COLO668 (cell line): Measurements from ENCODE around the gene TAF3.

Experiments
- DNase-seq: peaks from one replicate; lab custom pipeline; 2025; ENCODE audit not compliant: unreplicated experiment; lab: John Stamatoyannopoulos, UW

TAF3 gene

DNA sequence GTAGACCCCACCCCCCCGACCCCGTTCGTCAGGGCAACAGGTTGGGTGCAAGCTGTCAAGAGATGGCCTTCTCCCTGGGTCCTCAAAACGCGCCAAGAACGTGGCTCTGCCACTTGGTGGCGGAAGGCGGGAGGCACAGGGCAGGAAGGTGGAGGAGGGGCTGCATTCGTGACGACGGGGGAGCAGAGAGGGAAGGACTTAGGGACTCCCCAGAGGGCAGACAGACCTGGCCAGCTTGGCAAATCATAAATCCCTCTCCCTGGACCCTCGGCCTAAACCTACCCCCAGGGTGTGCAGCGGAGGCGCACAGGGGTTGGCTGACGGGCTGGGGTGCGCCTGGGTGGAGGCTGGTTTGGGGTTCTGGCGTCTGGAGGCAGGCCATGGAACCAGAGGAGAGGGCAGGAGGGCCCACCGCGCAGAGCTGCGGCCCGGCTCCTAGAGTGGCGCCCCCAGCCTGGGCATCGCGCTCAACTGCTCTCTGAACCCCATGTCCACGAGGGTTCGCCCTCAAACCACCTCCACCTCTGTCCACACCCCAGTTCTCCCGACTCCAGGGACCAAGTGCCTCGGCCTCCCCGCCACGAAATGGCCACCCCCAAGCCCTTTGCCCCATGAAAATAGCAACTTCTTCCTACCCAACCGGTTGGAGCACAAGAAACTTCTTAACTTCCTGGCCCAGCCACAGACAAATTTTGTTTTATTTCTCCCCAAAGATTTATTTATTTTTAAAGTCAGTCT is 225.4 kb downstream of the TAF3 start:
- DNase-seq = no peak

DNA sequence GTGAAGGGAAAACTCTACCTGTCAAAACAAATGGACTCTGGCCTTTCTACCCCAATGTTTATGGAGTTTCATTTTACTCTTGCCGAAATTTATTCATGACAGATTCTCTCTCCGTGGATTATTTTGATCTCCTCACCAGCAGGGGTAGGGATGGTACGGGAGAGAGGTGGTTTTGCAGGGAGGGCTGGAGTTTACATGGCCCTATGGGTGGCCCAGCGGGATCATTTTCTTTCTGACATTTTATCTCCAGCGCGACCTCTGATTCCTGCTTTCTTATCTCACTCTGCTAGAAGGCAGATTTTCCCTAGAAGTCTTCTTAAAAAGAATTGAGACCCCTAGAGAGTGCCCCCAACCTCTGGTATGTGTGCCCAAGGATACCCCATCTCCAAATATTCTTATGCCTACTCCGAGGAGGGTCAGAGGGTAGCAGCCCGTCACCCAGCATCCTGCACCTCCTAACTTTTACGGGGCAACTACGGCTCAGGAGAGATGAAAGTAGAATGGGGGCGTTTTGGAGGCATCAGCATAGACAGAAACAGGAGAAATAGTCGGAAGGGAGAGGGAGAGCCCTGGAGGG is 226.1 kb downstream of the TAF3 start:
- DNase-seq = no peak

DNA sequence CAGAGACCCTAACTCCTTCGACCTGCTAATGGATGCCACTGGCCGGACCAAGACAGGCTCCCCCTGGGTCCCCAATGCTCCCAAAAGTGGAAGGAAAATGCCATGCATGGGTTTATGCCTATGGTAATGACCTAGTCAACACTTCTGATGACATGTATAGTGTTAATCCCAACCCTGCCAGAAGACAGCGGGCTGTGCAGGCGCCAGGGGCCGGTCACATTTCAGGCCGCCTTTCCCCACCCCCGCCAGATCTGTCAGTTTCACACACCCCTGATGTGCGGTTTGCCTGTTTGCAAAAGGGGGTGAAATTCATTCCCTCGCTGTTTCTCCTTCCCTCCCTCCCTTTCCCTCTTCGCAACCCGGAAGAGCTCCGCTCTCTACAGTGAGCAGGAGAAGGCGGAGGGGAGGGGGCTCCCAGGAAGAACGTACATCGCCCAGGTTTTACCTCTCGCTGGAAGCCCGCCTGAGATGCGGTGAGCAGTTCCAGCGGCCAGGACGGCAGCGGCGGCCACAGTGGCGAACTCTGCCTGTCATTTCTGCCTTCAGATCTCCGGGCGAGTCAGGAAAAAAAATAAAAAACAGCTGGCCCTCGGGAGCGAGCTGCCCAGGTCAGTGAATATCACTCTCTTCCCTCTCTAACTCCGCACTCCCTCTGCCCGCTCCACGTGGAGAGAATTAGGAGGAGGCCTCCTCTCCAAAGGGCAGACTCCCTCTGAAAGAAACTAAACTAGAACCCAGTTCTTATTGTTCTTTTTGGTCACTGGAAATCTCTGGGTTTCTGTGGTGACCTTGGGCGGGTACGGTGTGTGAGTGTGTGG is 226.8 kb downstream of the TAF3 start:
- DNase-seq = no peak

DNA sequence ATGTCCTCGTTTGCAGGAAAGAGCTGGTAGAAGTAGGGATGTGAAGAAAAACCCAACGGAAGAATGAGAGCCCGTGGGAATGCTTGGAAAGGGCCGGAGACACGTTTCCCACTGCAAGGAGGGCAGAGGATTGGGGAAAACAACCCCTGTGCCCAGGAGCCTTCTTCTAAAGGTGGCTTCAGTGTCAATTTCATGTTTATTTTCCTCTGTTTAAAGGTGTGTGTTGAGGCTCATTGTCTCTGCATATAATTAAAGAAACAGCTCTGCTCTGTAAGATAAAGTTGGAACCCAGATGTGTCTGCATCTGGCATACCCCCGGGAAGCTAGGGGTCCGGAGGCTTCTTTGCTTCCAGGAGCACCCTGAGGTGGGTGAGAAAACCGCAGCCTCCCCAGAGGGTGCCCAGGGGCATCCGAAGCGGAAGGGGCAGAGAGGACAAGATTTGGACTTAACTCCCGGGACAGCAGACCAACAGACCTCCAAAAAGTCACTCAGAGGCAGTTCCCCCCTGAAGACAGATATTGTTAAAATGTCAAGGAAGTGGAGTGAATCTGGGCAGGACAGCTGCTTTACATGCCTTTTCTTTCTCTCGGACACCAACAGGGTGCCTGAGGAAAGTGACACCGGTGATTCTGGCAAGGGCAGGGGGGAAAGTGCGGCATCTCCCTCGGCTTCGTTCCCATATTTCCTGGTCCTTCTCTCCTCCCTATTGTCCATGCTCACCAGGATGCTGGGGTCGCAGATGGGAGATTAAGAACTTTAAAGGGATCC is 227.6 kb downstream of the TAF3 start:
- no peak for DNase-seq

DNA sequence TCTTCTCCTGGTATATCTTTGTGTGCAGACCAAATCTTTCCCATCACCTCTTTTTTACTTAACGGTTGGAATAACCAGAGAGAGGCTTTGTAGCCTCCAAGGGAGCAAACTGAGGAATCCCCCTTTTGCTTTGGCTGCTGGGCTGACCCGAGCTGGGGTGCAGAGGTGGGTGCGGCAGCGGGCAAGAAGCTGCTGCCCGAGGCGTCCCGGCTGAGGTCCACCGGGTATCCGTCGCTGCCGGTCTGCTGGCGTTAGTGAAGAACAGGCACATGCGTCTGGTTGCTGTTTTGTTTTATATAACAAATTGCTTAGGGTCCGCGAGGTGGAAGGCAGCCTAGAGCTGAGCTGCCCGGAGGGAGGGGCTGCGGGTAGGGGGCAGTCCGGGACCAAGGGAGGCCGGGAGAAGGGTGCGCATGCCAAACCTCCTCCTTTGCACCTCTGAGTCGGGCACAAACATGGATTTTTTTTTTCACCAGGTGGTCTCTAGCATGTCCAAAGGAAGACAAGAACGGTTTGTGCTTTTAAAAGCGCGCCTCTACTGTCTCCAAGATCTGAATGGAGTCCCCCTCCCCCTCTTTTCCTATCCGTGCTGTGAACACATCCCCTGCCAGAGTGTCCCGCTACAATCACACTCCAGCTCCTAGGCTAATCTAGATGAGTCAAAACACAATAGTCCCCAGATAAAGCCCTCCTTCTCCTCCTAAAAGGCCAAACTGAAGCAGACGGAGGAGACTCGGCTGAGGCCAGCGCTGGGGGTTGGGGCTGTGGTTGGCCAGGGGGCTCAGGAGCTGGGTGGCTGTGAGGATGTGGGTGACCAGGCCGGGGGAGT is 229.4 kb downstream of the TAF3 start:
- DNase-seq = no peak

DNA sequence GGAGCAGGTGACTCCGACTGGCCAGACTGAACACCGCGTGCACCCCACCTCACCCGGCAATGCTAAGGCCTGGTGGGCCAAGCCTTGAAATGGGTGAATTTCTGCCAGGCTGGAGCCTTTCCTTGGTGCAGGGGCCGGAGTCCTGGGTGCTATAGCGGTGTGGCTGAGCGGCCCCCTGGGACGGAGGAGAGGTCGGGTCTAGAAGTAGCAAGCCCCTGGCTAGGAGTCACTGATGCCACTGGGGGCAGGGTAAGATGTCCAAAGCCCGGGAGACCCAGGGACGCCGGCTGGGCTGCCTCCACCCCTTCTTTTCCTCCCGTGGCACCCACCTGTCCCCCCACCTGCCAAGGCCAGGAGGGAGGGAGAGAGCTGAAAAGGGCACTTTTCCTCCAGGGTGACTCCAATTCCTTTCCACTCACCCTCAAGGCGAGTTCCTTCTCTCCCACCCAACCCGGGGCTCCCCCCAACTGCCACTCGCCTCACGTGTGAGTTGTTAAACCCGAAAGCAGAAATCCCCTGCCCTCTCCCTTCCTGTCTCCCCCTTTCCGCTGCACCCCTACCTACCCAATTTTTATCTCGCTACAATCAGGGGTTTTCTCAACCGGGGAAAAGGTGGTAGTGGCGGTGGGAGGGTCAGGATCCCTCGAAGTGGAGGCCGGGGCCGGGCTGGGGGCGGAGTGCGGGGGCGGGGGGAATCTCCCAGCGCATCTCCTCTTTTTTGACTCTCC is 230.1 kb downstream of the TAF3 start:
- DNase-seq = no peak

DNA sequence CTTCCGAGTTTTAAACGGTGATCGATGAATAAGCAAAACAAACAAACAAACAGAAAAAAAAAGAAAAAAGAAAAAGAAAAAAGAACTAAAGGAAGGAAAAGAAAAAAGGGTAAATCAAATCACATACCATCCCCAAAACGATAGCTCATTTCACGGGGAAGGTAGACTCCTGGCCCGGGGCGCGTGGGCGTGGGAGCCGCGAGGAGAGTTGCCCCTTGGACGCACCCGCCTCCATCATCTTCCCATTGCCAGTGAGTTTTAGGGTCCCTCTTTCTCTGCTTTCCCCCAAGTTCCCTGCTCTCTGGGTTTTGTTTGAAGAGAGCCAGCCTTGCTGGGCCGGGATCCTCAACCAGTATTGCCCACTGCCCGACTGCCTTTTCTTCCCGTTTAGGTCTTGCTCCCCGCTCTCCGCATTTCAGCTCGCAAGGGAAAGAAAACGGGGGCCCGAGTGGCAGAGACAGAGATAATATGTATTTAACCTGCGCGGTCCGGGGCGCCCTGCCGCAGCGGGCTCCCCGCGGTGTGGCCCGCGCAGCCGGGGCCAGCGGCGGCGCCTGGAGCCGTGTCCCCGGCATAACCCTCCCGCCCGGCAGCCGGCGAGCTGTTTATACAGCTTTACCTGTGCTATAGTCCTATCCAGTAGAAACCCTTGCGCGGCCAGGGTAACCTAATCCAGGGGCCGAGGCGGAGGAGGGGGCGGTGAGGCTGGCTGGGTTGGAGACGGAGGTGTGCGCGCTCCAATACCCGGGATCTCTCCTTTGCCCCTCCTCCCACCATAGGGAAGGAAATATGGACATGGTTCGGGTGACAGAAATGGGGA is 230.9 kb downstream of the TAF3 start:
- DNase-seq = peak; percentile 29

DNA sequence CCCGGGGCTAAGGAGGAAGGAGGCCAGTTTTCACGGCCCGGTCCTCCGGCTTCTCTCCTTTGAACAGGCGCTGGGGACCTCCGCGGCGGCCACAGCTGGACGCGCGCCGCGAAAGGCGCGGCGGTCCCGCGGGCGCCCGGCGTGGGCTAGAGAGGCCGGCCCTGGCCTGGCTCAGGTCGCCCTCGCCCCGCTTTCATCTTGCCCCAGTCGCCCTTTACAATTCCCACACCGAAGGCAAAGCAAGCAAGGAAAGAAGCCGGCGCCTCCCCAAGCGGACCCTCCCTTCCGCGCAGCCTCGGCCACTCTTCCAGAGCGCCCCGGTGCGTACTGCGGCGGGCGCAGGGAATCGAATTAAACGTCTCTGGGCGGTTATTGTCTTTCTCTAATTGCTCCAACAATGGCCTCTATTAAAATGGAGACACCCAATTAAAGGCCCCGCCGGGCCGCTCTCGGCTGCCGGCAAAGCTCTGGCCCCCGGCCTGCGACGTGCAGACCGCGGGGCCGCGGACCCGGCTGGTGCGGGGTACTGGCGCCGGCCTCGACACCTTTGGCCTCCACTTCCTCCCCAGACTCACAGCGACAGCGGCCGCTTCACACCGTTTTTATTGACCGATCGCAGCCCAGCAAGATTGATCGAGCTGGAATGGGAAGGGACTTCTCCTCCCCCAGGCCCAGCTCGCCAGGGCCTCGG is 231.7 kb downstream of the TAF3 start:
- peak; percentile 36 for DNase-seq

DNA sequence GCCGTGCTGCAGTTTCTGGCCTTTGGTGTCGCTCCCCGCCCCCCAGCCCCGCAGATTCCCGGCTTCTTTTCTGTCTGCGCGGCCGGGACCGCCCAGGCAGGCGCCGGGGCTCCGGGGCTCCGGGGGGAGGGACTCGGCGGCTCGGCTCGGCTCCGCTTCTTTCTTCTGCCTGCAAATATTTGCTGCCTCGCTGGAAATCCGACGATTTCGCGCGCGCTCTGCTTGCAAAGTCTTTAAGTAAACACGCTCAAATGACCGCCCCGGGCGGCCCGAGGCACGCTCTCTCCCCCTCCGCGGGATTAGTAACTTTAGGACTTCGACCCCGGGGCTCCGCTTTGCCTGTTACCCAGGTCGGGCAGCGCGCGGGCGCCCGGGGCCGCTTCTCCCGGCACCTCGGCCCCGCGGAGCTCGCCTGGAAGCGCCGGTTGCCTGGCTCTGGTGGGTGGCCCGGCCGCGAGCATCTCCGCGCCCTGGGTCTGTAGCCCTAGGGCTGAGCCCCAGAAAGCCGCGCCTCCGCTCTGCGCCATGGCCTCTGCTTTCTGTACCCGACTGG is 232.3 kb downstream of the TAF3 start:
- DNase-seq = peak; percentile 55

DNA sequence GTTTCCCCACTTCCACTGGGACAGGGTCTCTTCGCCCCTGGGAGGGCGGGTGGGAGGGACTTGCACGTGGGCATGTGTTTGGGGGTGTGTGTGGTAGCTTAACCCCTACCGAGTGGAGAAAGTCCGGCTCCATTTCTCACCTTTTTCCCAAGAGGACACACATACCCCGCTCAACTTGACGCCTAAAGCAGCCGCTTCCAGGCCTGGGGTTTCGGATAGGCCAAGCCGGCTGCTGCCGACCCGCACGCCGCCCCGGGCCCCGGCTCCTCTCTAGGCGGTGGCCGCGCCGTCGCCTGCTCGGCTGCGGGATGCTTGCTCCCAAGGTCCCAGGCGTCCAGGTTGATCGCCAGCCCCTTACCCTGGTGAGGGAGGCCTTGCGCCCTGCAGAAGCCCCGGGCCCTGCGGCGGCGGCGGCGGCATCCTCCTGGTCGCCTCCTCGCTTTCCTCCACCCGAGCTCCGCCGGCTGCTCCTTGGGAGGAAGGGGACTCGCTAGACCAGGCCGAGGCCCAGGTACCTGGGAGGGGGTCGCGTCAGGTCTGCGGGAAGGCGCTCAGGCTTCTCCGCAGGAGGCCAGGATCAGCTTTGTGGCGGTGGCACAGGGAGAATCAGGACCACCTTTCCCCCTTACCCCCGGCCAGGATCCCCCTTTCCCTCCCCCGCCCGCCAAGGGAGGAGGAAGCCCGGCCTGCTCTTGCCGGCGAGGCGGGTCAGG is 233.0 kb downstream of the TAF3 start:
- DNase-seq = peak; percentile 8

DNA sequence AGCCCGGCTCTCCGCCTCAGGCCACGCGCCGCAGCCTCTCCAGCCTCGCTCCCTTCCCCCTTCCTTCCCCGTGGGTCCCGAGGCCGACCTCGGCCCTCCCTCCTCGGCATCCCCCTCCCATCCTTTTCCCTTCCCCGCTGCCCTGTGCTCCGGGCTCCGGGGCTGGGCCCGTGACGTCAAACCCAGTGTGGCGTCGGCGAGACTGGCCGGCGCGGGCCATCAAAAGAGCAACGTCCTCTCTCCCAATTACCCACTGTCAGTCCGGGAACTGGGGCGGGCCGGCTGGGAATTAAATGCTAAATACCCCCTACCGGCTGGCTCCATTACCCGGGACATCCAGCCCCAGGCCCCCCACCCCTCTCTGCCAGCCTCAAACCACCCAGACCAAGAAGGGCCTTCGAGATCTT is 233.5 kb downstream of the TAF3 start:
- DNase-seq = no peak

DNA sequence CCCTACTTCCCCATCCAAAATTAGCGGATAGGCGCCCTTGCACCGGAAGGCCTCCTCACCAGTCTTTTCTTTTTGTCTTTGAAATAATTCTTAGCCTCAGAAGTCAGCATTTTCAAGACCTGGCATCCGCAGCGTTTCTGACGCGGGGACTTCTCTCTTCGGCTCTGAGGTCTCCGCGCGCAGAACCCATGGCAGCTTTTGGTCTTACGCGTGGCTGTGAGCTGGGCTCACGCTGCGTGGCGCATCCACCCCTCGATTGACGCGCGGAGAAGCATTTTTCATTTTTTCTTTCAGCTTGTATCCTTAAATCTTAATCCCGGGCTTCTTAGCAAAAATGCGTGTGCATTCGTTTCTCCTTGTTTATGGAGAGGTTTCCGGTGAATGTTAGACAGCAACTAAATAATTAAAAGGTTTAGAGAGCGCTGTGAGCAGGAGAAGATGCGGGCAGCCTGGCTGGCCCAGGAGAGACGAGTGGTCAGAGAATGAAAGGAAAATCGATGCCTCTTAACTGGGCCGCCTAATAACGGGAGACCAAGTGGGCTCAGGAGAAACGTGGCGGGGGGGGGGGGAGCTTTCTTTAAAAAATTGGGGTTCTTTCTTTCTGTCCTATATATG is 234.1 kb downstream of the TAF3 start:
- DNase-seq = no peak

DNA sequence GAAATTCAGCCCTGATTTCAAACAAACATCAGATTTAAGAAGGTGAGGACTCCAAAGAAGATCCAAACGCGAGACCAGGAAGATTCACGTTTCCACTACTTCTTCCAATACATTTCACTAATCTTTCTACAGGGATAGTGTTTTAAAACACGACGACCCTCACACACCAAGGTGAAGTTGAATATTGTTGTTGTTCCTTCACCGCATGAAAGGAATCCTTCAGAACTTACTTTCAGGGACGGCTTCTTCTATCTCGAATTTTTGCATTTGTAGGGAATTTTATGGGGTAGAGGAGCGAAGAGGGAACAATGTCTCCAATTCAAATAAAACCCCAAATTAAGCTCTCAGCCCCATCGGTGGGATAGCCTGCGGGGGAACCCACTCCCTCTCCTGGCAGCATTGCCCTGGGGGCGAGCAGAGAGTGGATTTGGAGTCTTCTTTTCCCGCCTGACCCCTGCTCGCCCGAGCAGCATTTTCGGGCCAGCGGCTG is 234.7 kb downstream of the TAF3 start:
- no peak for DNase-seq

DNA sequence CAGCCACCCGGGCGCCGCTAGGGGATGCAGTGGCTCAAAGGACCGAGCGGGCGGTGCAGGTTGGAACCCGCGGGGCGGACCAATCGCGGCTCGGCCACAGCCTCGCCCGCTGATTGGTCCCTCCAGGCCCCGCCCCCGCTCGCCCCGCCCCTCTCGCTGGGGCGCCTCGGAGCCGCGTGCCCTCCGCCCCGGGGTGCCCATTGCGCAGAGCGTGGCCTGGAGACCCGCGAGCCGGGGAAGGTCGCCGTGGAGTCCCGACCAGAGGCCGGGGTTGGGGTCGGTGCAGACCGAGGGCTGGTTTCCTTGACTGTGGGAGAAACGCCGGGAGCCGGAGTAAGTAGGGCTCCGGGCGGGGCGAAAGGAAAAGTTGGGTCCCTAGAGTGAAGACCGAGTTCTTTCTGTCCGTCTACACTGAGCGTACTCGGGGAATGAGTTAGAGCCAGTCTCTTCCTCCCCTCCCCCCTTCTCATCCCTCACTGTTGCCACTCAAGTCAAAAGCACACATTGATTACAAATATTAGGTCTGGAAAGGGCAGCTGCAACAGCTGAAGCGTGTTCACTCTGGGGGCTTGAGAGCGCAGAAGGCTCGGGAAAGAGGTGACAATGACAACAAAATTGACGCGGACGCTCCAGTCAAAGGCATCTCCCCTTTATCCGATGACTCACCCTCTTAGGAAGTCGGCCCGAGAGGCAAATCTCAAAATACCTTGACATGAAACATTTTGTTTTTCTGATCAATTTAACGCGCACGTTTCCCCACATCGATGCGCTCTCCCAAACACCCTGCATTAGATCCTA is 235.3 kb downstream of the TAF3 start:
- DNase-seq = peak; percentile 73

DNA sequence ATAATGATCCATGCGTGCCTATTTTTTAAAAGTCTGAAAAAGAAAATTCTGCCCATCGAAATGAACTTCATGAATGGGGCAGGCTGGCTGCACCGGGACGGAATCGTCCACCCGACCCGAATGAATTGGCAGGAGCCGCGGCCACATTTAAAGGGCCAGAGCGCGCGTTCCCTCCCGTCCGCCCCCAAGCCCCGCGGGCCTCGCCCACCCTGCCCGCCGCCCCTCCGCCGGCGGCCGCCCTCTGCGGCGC is 235.9 kb downstream of the TAF3 start:
- DNase-seq = no peak
